HG03558 (cell line): Measurements from ENCODE around the gene TSEN15.
"Not testable (repeated sequence)": the region's sequence is repeated elsewhere in the genome, so short reads cannot be mapped to it uniquely, and the experiment has no call there.

Experiments
- ATAC-seq: cut with Tn5 transposase; IDR thresholded peaks from one replicate; pipeline ENCODE4 v1.9.1; 2021; ENCODE audit warnings: moderate number of reproducible peaks; ENCODE audit not compliant: unreplicated experiment; ENCODE audit errors: extremely low read depth

Gene TSEN15

GRCh38 chr1:184030433-184031091, 21.0 kb upstream of the TSEN15 start:
- ATAC-seq, result no peak

GRCh38 chr1:184031092-184031408, 20.5 kb upstream of the TSEN15 start:
- no peak for ATAC-seq

- no peak for ATAC-seq
Observed at GRCh38 chr1:184031409-184032107, 20.0 kb upstream of the TSEN15 start.

- ATAC-seq, result no peak
Observed at GRCh38 chr1:184032306-184032929, 19.1 kb upstream of the TSEN15 start.

GRCh38 chr1:184032930-184033418, 18.6 kb upstream of the TSEN15 start:
- no peak for ATAC-seq

GRCh38 chr1:184033711-184034167, 17.8 kb upstream of the TSEN15 start:
- ATAC-seq, result no peak

- no peak for ATAC-seq
Observed at GRCh38 chr1:184034761-184035379, 16.7 kb upstream of the TSEN15 start.

GRCh38 chr1:184035719-184036516, 15.6 kb upstream of the TSEN15 start:
- no peak for ATAC-seq

- no peak for ATAC-seq
Observed at GRCh38 chr1:184036517-184036949, 15.0 kb upstream of the TSEN15 start.

GRCh38 chr1:184037849-184038591, 13.5 kb upstream of the TSEN15 start:
- ATAC-seq, result no peak

- ATAC-seq, result no peak
Observed at GRCh38 chr1:184039126-184039525, 12.4 kb upstream of the TSEN15 start.

- ATAC-seq, result no peak
Observed at GRCh38 chr1:184041731-184042130, 9.8 kb upstream of the TSEN15 start.

GRCh38 chr1:184043315-184043714, 8.2 kb upstream of the TSEN15 start:
- not testable (repeated sequence) for ATAC-seq

GRCh38 chr1:184044603-184045376, 6.7 kb upstream of the TSEN15 start:
- no peak for ATAC-seq

GRCh38 chr1:184047541-184047940, 4.0 kb upstream of the TSEN15 start:
- not testable (repeated sequence) for ATAC-seq

GRCh38 chr1:184048561-184049240, 2.8 kb upstream of the TSEN15 start:
- no peak for ATAC-seq

GRCh38 chr1:184049291-184049690, 2.2 kb upstream of the TSEN15 start:
- no peak for ATAC-seq

- no peak for ATAC-seq
Observed at GRCh38 chr1:184049836-184050468, 1.6 kb upstream of the TSEN15 start.
